Tibial nerve (tissue), 4 donors: ENCODE data around the gene ZCCHC14.

ENCODE experiments used
- CTCF ChIP-seq, 5 experiments: fragments of 200-600 bp in 3 of 5; fragments of 450-650 bp in 2 of 5; sonication (generic) in 3 of 5; IDR thresholded peaks; one replicate each; pipeline ENCODE4 v1.5.1; 2016 to 2019; ENCODE audit warnings: antibody characterized with exemption in 5 of 5, mild to moderate bottlenecking in 3 of 5, moderate library complexity in 2 of 5
- EP300 ChIP-seq, 2 donors: sonication (generic); formaldehyde crosslinking; IDR thresholded peaks; one replicate each; pipeline ENCODE4 v1.6.1; 2017; ENCODE audit warnings: antibody characterized with exemption in 2 of 2, mild to moderate bottlenecking in 1 of 2
- POLR2A ChIP-seq, 2 donors: fragments of 450-650 bp; IDR thresholded peaks; one replicate each; pipeline ENCODE4 v1.6.1; 2017; ENCODE audit warnings: antibody characterized with exemption in 2 of 2, mild to moderate bottlenecking in 2 of 2, moderate library complexity in 2 of 2

- no peak for TF ChIP-seq CTCF (IDR thresholded peaks at IDR 0.05)
- TF ChIP-seq EP300 (IDR thresholded peaks at IDR 0.05) = no peak
- TF ChIP-seq POLR2A (IDR thresholded peaks at IDR 0.05) = no peak
Observed at GRCh38 chr16:87409781-87410180, 83.0 kb downstream of the ZCCHC14 start.
